SK-N-SH (cell line): Measurements from ENCODE around the gene VIPAS39. TPM values are rescaled to one million over a fixed set of nuclear protein-coding genes. Genes with fewer than 3 reads are reported as not detected.

Source experiments
- CTCF ChIA-PET: fragments of 300-600, 350-600 bp; formaldehyde crosslinking; extraction: SDS; loops from one replicate; lab custom pipeline; 2021; lab: Yijun Ruan, JAX
- POLR2A ChIA-PET: fragments of 350-600 bp; sonication (Branson Sonifier 250); formaldehyde crosslinking; extraction: SDS; loops from one replicate; lab custom pipeline; 2020; ENCODE audit warnings: antibody characterized with exemption, inconsistent platforms; lab: Yijun Ruan, JAX
- DNase-seq: peaks from one replicate; pipeline ENCODE4 v3.0.0; 2012
- H2AFZ ChIP-seq: fragments of 200-600 bp; sonication (generic); 2 replicates; pipeline ENCODE4 v1.8.1; 2016; ENCODE audit warnings: antibody characterized with exemption, mild to moderate bottlenecking, low read depth
- H3F3A ChIP-seq: fragments of 200-600 bp; sonication (generic); replicated peaks from 2 replicates; pipeline ENCODE3; 2016; ENCODE audit warnings: antibody characterized with exemption, mild to moderate bottlenecking; ENCODE audit not compliant: insufficient read depth
- H3K27ac ChIP-seq, 2 experiments: fragments of 200-500 bp in 1 of 2; fragments of 200-600 bp in 1 of 2; sonication (Bioruptor generic) in 1 of 2; sonication (generic), shearing (Covaris generic) in 1 of 2; 2 replicates each; pipeline versions ENCODE4 v1.5.1 to v1.6.1; 2014 to 2016; ENCODE audit warnings: low read depth in 2 of 2, inconsistent platforms in 1 of 2, low read length in 1 of 2, mild to moderate bottlenecking in 1 of 2, mixed read lengths in 1 of 2
- H3K27me3 ChIP-seq: fragments of 200-600 bp; sonication (generic), shearing (Covaris generic); 2 replicates; pipeline ENCODE4 v1.6.1; 2016; ENCODE audit warnings: mixed run types; ENCODE audit not compliant: insufficient read depth
- H3K36me3 ChIP-seq, 2 experiments: fragments of 200-500 bp in 1 of 2; fragments of 200-600 bp in 1 of 2; sonication (Bioruptor generic) in 1 of 2; sonication (generic) in 1 of 2; replicated peaks in 1 of 2; 2 replicates each; pipeline versions ENCODE3 to v1.5.1; 2014 to 2016; ENCODE audit warnings: low read length in 1 of 2, mild to moderate bottlenecking in 1 of 2; ENCODE audit not compliant: insufficient read depth in 2 of 2, control insufficient read depth in 1 of 2
- H3K4me1 ChIP-seq, 2 experiments: fragments of 200-500 bp in 1 of 2; fragments of 200-600 bp in 1 of 2; sonication (Bioruptor generic) in 1 of 2; sonication (generic), shearing (Covaris generic) in 1 of 2; 2 replicates each; pipeline versions ENCODE4 v1.5.1 to v1.6.1; 2014 to 2016; ENCODE audit warnings: low read depth in 1 of 2, low read length in 1 of 2, mixed run types in 1 of 2; ENCODE audit not compliant: insufficient read depth in 2 of 2, control insufficient read depth in 1 of 2
- H3K4me2 ChIP-seq: fragments of 200-600 bp; sonication (generic), shearing (Covaris generic); 2 replicates; pipeline ENCODE4 v1.6.1; 2017; ENCODE audit warnings: mixed run types
- H3K4me3 ChIP-seq, 2 experiments: fragments of 200-500 bp in 1 of 2; fragments of 200-600 bp in 1 of 2; sonication (Bioruptor generic) in 1 of 2; sonication (generic), shearing (Covaris generic) in 1 of 2; 2 replicates each; pipeline versions ENCODE4 v1.5.1 to v1.8.1; 2014 to 2016; ENCODE audit warnings: low read depth in 2 of 2, inconsistent platforms in 1 of 2, low read length in 1 of 2, mild to moderate bottlenecking in 1 of 2, mixed read lengths in 1 of 2, moderate library complexity in 1 of 2
- H3K79me2 ChIP-seq: fragments of 200-600 bp; sonication (generic); 2 replicates; pipeline ENCODE4 v1.8.1; 2017; ENCODE audit warnings: mild to moderate bottlenecking; ENCODE audit not compliant: insufficient read depth
- H3K9ac ChIP-seq: fragments of 200-600 bp; sonication (generic); 2 replicates; pipeline ENCODE4 v1.6.1; 2017; ENCODE audit warnings: mixed run types
- H3K9me2 ChIP-seq: fragments of 200-600 bp; sonication (generic); 2 replicates; pipeline ENCODE4 v1.6.1; 2017; ENCODE audit warnings: mixed run types
- H3K9me3 ChIP-seq: fragments of 200-600 bp; sonication (generic); 2 replicates; pipeline ENCODE4 v1.6.1; 2017; ENCODE audit warnings: mixed run types, mild to moderate bottlenecking, moderate library complexity
- H4K20me1 ChIP-seq: fragments of 200-600 bp; sonication (generic); 2 replicates; pipeline ENCODE4 v1.6.1; 2017; ENCODE audit warnings: mild to moderate bottlenecking, mixed run types; ENCODE audit not compliant: insufficient read depth
- FOSL2 ChIP-seq: IDR thresholded peaks from 2 replicates; pipeline ENCODE4 v1.4.0; 2012; ENCODE audit warnings: low read depth, mild to moderate bottlenecking, moderate library complexity, borderline replicate concordance
- FOXJ3 ChIP-seq: sonication (generic); formaldehyde crosslinking; IDR thresholded peaks from 2 replicates; pipeline ENCODE4 v1.5.1; 2020; ENCODE audit warnings: mild to moderate bottlenecking, missing genetic modification reagents
- GABPA ChIP-seq: IDR thresholded peaks from 2 replicates; pipeline ENCODE4 v1.4.0; 2012; ENCODE audit warnings: low read depth, mild to moderate bottlenecking
- GATA2 ChIP-seq: sonication (generic); formaldehyde crosslinking; IDR thresholded peaks from 2 replicates; pipeline ENCODE4 v1.5.0; 2020; ENCODE audit warnings: mild to moderate bottlenecking, missing genetic modification reagents
- IRF3 ChIP-seq: fragments of 150-350 bp; IDR thresholded peaks from 2 replicates; pipeline ENCODE4 v1.6.1; 2016; ENCODE audit warnings: mild to moderate bottlenecking, low read depth, low read length
- JUND ChIP-seq: IDR thresholded peaks from 2 replicates; pipeline ENCODE4 v1.4.0; 2012
- MAX ChIP-seq: IDR thresholded peaks from 2 replicates; pipeline ENCODE4 v1.4.0; 2012; ENCODE audit warnings: low read depth
- MXI1 ChIP-seq: IDR thresholded peaks from 2 replicates; pipeline ENCODE4 v1.6.1; 2012; ENCODE audit warnings: mild to moderate bottlenecking, low read depth, low read length, improper control_type of control experiment
- NFIC ChIP-seq: IDR thresholded peaks from 2 replicates; pipeline ENCODE4 v1.4.0; 2012; ENCODE audit warnings: borderline replicate concordance
- NRF1 ChIP-seq: IDR thresholded peaks from 2 replicates; pipeline ENCODE4 v1.6.1; 2012; ENCODE audit warnings: low read depth, mild to moderate bottlenecking, low read length
- PBX3 ChIP-seq: IDR thresholded peaks from 2 replicates; pipeline ENCODE4; 2012
- RAD21 ChIP-seq: IDR thresholded peaks from 2 replicates; pipeline ENCODE4 v1.6.1; 2012; ENCODE audit warnings: mild to moderate bottlenecking, low read length
- RXRA ChIP-seq: IDR thresholded peaks from 2 replicates; pipeline ENCODE4 v1.4.0; 2012; ENCODE audit warnings: low read depth, mild to moderate bottlenecking, borderline replicate concordance
- SMC3 ChIP-seq: IDR thresholded peaks from 2 replicates; pipeline ENCODE4 v1.6.1; 2012; ENCODE audit warnings: low read depth, low read length, improper control_type of control experiment
- TAF1 ChIP-seq: IDR thresholded peaks from 2 replicates; pipeline ENCODE4 v1.6.1; 2012; ENCODE audit warnings: low read depth, mild to moderate bottlenecking, low read length, moderate library complexity, borderline replicate concordance
- TCF12 ChIP-seq: IDR thresholded peaks from 2 replicates; pipeline ENCODE4 v1.4.0; 2012
- USF1 ChIP-seq: IDR thresholded peaks from 2 replicates; pipeline ENCODE4 v1.4.0; 2012; ENCODE audit warnings: low read depth, borderline replicate concordance
- YY1 ChIP-seq: IDR thresholded peaks from 2 replicates; pipeline ENCODE4 v1.4.0; 2012; ENCODE audit warnings: low read depth, mild to moderate bottlenecking
- ZBTB33 ChIP-seq: IDR thresholded peaks from 2 replicates; pipeline ENCODE4 v1.4.0; 2012; ENCODE audit warnings: low read depth, borderline replicate concordance
- WGBS: methylation state at CpG from one replicate; pipeline ENCODE4 v1.1.6; 2017; ENCODE audit warnings: low lambda C conversion rate; 5-methylcytosine and 5-hydroxymethylcytosine counted together
- polyA plus RNA-seq, 3 experiments: library from polyadenylated mRNA; depleted of rRNA; stranded (reverse); fragments of >200 nt; gene quantifications; 2 replicates each; pipeline ENCODE4 v1.2.3, GENCODE V29; 2012
- TF ChIP-seq, protein P1 (sequence below): fragments of 200-600 bp; sonication (generic); IDR thresholded peaks from 2 replicates; pipeline ENCODE4 v1.6.1; 2017; ENCODE audit warnings: antibody characterized with exemption, mild to moderate bottlenecking, moderate library complexity

The VIPAS39 gene
- polyA plus RNA-seq, 1 of the 3 experiments (the other 2 are of a cell fraction): 20.8 TPM

- Histone ChIP-seq H3K9me2 (no peaks in the 10 kb centered on the region), H3K27ac (no peak overlapping the region), H2AFZ (no peak overlapping the region), H3K4me3 (no peak overlapping the region), H3K4me2 (no peak overlapping the region), H3K9ac (no peak overlapping the region), H3K27me3 (no peaks in the 10 kb centered on the region), H3F3A (no peaks in the 10 kb centered on the region), H3K4me1 (peaks cover 0 to 11% of the 10 kb centered on the region in 2 experiments; a peak in 3 of 4 replicates), H3K36me3 (no peaks in the 10 kb centered on the region), H3K9me3 (no peaks in the 10 kb centered on the region), H3K79me2 (peaks cover 27% of the 10 kb centered on the region; the same call in 1 of the 2 replicates), H4K20me1 (no peaks in the 10 kb centered on the region)
- WGBS: 90% methylated on average over 6 of the region's 6 CpGs
- no peak for DNase-seq
- POLR2A ChIA-PET: no interaction called here
- TF ChIP-seq FOXJ3 (CRISPR knock-in tag): no peak
- no peak for TF ChIP-seq NRF1
- no peak for TF ChIP-seq RXRA
- no peak for TF ChIP-seq SMC3
- no peak for TF ChIP-seq RAD21
- TF ChIP-seq USF1: no peak
- no peak for TF ChIP-seq PBX3
- no peak for TF ChIP-seq TCF12
- no peak for TF ChIP-seq MAX
- CTCF ChIA-PET: no interaction called here
These were observed 78.7 kb downstream of the VIPAS39 start for GRCh38 chr14:77378701-77379100.

DNA sequence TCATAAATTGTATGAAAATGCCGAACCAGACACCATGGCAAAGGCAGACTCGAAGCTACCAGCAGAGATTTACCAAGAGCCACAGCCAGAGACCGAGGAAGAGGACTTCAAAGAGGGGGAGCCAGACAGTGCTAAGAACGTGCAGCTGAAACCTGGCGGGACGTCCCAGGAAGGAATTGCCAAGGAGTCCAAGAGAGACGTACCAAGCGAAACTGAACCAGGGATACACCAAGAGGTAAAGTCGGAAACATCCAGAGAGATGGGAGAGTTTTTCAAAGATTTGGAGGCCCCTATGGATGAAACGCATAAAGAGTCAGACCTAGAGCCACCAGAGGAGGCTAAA is 79.9 kb downstream of the VIPAS39 start:
- peak overlapping the region; percentile 96 for H2AFZ ChIP-seq
- H3K4me3 ChIP-seq: peak overlapping the region; percentile 95 to 98
- H3K9me3 ChIP-seq: no peaks in the 10 kb centered on the region
- H3K27me3 ChIP-seq: no peaks in the 10 kb centered on the region
- ChIA-PET POLR2A (interaction anchor here (0.6 to 2.2 kb wide), 7 partner anchors 20 to 81 kb away, joined by 3 to 10 read pairs (median 3); partner anchors contain the start of genes AHSA1, GSTZ1, POMT2 and VIPAS39), CTCF (interaction anchor here (0.8 to 1.3 kb wide), 4 partner anchors 62 to 226 kb away, joined by 3 to 5 read pairs (median 4); no protein-coding TSS in a partner anchor)
- H3K79me2 ChIP-seq: peaks cover 34% of the 10 kb centered on the region; the same call in 1 of the 2 replicates
- H3K4me2 ChIP-seq: peak overlapping the region; percentile 90
- no peaks in the 10 kb centered on the region for H4K20me1 ChIP-seq
- peaks cover 1 to 11% of the 10 kb centered on the region in 2 experiments; a peak in 3 of 4 replicates for H3K4me1 ChIP-seq
- no peaks in the 10 kb centered on the region for H3K36me3 ChIP-seq
- no peak for DNase-seq
- H3K9ac ChIP-seq: peak overlapping the region; percentile 87
- H3F3A ChIP-seq: no peaks in the 10 kb centered on the region
- H3K27ac ChIP-seq: peak overlapping the region; percentile 97 to 99
- 21% methylated on average over 10 of the region's 10 CpGs for WGBS
- no peaks in the 10 kb centered on the region for H3K9me2 ChIP-seq
- TF ChIP-seq, protein P1, sequence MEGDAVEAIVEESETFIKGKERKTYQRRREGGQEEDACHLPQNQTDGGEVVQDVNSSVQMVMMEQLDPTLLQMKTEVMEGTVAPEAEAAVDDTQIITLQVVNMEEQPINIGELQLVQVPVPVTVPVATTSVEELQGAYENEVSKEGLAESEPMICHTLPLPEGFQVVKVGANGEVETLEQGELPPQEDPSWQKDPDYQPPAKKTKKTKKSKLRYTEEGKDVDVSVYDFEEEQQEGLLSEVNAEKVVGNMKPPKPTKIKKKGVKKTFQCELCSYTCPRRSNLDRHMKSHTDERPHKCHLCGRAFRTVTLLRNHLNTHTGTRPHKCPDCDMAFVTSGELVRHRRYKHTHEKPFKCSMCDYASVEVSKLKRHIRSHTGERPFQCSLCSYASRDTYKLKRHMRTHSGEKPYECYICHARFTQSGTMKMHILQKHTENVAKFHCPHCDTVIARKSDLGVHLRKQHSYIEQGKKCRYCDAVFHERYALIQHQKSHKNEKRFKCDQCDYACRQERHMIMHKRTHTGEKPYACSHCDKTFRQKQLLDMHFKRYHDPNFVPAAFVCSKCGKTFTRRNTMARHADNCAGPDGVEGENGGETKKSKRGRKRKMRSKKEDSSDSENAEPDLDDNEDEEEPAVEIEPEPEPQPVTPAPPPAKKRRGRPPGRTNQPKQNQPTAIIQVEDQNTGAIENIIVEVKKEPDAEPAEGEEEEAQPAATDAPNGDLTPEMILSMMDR: no peak
- TF ChIP-seq NRF1: no peak
- no peak for TF ChIP-seq TAF1
- TF ChIP-seq NFIC: no peak
- TF ChIP-seq ZBTB33: no peak
- no peak for TF ChIP-seq GATA2 (CRISPR knock-in tag)
- no peak for TF ChIP-seq MXI1
- no peak for TF ChIP-seq YY1
- no peak for TF ChIP-seq FOSL2
- TF ChIP-seq GABPA: no peak
- TF ChIP-seq JUND: no peak
- TF ChIP-seq RXRA: no peak
- no peak for TF ChIP-seq RAD21
- TF ChIP-seq IRF3: no peak
- TF ChIP-seq FOXJ3 (CRISPR knock-in tag): no peak
- no peak for TF ChIP-seq PBX3
